Activated B cell treated with CpG ODN at 0.5 μM for 24 hours (primary cell): ENCODE results near the gene ZNF77. TPM values are rescaled to one million over a fixed set of nuclear protein-coding genes. Genes with fewer than 3 reads are reported as not detected.

Source experiments
- ATAC-seq: fragments of 200-7000 bp; cut with Tn5 transposase; one replicate; pipeline ENCODE4 v1.10.0; 2021; ENCODE audit warnings: low read depth, mild to moderate bottlenecking, moderate library complexity
- CTCF ChIA-PET: fragments of 350-600 bp; sonication (Branson Sonifier 250); formaldehyde crosslinking; loops from one replicate; lab custom pipeline; 2021; ENCODE audit warnings: antibody characterized with exemption; lab: Charles Lee
- POLR2A ChIA-PET: fragments of 350-600 bp; sonication (Branson Sonifier 250); formaldehyde crosslinking; loops from one replicate; lab custom pipeline; 2021; ENCODE audit warnings: antibody characterized with exemption; lab: Charles Lee
- DNase-seq: peaks from one replicate; pipeline ENCODE4 v3.0.0; 2022
- H3K27ac Mint-ChIP-seq: one replicate; pipeline ENCODE4 v1.8.0; 2020; ENCODE audit warnings: mixed read lengths
- H3K27me3 Mint-ChIP-seq: one replicate; pipeline ENCODE4 v1.8.0; 2021; ENCODE audit warnings: mixed read lengths
- H3K36me3 Mint-ChIP-seq: one replicate; pipeline ENCODE4 v1.8.0; 2021; ENCODE audit warnings: low read depth, mixed read lengths
- H3K4me1 Mint-ChIP-seq: one replicate; pipeline ENCODE4 v1.8.0; 2021; ENCODE audit warnings: mixed read lengths
- H3K4me3 Mint-ChIP-seq: one replicate; pipeline ENCODE4 v1.8.0; 2020; ENCODE audit warnings: mild to moderate bottlenecking, mixed read lengths
- H3K9me3 Mint-ChIP-seq: one replicate; pipeline ENCODE4 v1.8.0; 2020; ENCODE audit warnings: mixed read lengths
- intact Hi-C: fragments of 100-400 bp; cut with micrococcal nuclease; formaldehyde crosslinking; loops from one replicate; pipeline ENCODE4 v1.15.1; 2024
- total RNA-seq: library from RNA; stranded (reverse); gene quantifications from 2 replicates; pipeline ENCODE4 v1.2.3, GENCODE V29; 2022
- TF ChIP-seq, protein P1 (sequence below): fragments of 200-600 bp; IDR thresholded peaks from one replicate; pipeline ENCODE4 v1.8.0; 2022; ENCODE audit warnings: antibody characterized with exemption, mild to moderate bottlenecking

The ZNF77 gene
- total RNA-seq, 1 donor from 2014 or later: 6.7 TPM

- H3K27me3 Mint-ChIP-seq: peaks cover 12% of the 10 kb centered on the region
- DNase-seq: no peak
- no peak for ATAC-seq
- POLR2A ChIA-PET: no interaction called here
- no peak overlapping the region for H3K27ac Mint-ChIP-seq
- peaks cover 17% of the 10 kb centered on the region for H3K4me1 Mint-ChIP-seq
- TF ChIP-seq, protein P1, sequence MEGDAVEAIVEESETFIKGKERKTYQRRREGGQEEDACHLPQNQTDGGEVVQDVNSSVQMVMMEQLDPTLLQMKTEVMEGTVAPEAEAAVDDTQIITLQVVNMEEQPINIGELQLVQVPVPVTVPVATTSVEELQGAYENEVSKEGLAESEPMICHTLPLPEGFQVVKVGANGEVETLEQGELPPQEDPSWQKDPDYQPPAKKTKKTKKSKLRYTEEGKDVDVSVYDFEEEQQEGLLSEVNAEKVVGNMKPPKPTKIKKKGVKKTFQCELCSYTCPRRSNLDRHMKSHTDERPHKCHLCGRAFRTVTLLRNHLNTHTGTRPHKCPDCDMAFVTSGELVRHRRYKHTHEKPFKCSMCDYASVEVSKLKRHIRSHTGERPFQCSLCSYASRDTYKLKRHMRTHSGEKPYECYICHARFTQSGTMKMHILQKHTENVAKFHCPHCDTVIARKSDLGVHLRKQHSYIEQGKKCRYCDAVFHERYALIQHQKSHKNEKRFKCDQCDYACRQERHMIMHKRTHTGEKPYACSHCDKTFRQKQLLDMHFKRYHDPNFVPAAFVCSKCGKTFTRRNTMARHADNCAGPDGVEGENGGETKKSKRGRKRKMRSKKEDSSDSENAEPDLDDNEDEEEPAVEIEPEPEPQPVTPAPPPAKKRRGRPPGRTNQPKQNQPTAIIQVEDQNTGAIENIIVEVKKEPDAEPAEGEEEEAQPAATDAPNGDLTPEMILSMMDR: no peak
- H3K4me3 Mint-ChIP-seq: peak overlapping the region; percentile 29
- CTCF ChIA-PET: no interaction called here
- no peaks in the 10 kb centered on the region for H3K9me3 Mint-ChIP-seq
- H3K36me3 Mint-ChIP-seq: no peaks in the 10 kb centered on the region
- intact Hi-C loops: no loop called here
Measured at GRCh38 chr19:2982983-2983350, 38.2 kb upstream of the ZNF77 start.

DNA sequence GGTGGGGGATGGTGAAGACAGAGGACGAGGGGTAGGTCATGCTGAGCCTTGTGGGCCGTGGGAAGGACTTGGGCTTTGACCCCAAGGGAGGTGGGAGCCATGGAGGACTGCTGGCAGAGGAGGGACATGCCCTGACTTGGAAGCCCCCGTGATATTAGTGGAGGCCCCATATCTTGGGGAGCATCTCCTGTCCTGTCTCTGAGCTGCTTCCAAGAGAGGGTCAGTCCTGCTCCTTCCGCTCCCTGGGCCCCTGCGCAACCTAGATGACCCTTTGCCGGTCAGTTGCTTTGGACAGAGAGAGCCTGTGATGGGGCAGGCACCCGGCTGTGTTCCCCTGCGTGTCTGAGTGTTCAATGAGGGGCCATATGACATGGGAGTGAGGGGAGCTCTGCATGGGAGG, 37.8 kb upstream of the ZNF77 start:
- H3K27me3 Mint-ChIP-seq: peaks cover 12% of the 10 kb centered on the region
- H3K9me3 Mint-ChIP-seq: no peaks in the 10 kb centered on the region
- DNase-seq: no peak
- intact Hi-C loops: no loop called here
- no peak overlapping the region for H3K4me3 Mint-ChIP-seq
- no peak overlapping the region for H3K27ac Mint-ChIP-seq
- H3K36me3 Mint-ChIP-seq: no peaks in the 10 kb centered on the region
- ATAC-seq: no peak
- ChIA-PET CTCF (no interaction called here), POLR2A (interaction anchor here (0.7 kb wide), 1 partner anchor 392 kb away, joined by 11 read pairs; no protein-coding TSS in a partner anchor)
- H3K4me1 Mint-ChIP-seq: peaks cover 20% of the 10 kb centered on the region
- TF ChIP-seq, protein P1: no peak

- Mint-ChIP-seq H3K27ac (no peak overlapping the region), H3K27me3 (peaks cover 10% of the 10 kb centered on the region), H3K36me3 (no peaks in the 10 kb centered on the region), H3K4me1 (peaks cover 22% of the 10 kb centered on the region), H3K4me3 (no peak overlapping the region), H3K9me3 (no peaks in the 10 kb centered on the region)
- TF ChIP-seq, protein P1: no peak
- ChIA-PET POLR2A (interaction anchor here (0.7 kb wide), 1 partner anchor 392 kb away, joined by 11 read pairs; no protein-coding TSS in a partner anchor), CTCF (no interaction called here)
- ATAC-seq (no peak), DNase-seq (no peak)
- intact Hi-C loops: no loop called here
Measured at GRCh38 chr19:2981898-2982297, 37.1 kb upstream of the ZNF77 start.

GRCh38 chr19:2978772-2979171, 34.0 kb upstream of the ZNF77 start:
- Mint-ChIP-seq H3K27me3 (peaks cover 13% of the 10 kb centered on the region), H3K4me1 (peaks cover 30% of the 10 kb centered on the region), H3K4me3 (no peak overlapping the region), H3K9me3 (no peaks in the 10 kb centered on the region), H3K27ac (no peak overlapping the region), H3K36me3 (no peaks in the 10 kb centered on the region)
- TF ChIP-seq, protein P1: no peak
- no peak for ATAC-seq
- intact Hi-C loops: loop anchor here (5.0 kb wide), 1 partner anchor 199 kb away; the partner anchor contains the start of gene S1PR4
- no peak for DNase-seq
- ChIA-PET POLR2A (no interaction called here), CTCF (no interaction called here)

- no peak overlapping the region for H3K4me3 Mint-ChIP-seq
- POLR2A ChIA-PET: interaction anchor here (1.4 to 2.3 kb wide), 2 partner anchors 28 to 82 kb away, joined by 3 to 8 read pairs; no protein-coding TSS in a partner anchor
- DNase-seq: no peak
- H3K9me3 Mint-ChIP-seq: no peaks in the 10 kb centered on the region
- intact Hi-C loops: loop anchor here (5.0 kb wide), 1 partner anchor 199 kb away; the partner anchor contains the start of gene S1PR4
- ATAC-seq: no peak
- no peak overlapping the region for H3K27ac Mint-ChIP-seq
- H3K4me1 Mint-ChIP-seq: peaks cover 26% of the 10 kb centered on the region
- TF ChIP-seq, protein P1: no peak
- CTCF ChIA-PET: interaction anchor here (0.7 kb wide), 1 partner anchor 232 kb away, joined by 3 read pairs; no protein-coding TSS in a partner anchor
- no peaks in the 10 kb centered on the region for H3K36me3 Mint-ChIP-seq
- H3K27me3 Mint-ChIP-seq: peaks cover 9% of the 10 kb centered on the region
Measured at GRCh38 chr19:2978166-2978767, 33.5 kb upstream of the ZNF77 start.
